HG02642 (cell line): ENCODE measurements around the gene SH3GL1.

Experiments
- ATAC-seq: cut with Tn5 transposase; IDR thresholded peaks from one replicate; pipeline ENCODE4 v1.9.1; 2021; ENCODE audit warnings: mild to moderate bottlenecking; ENCODE audit not compliant: unreplicated experiment, poor library complexity

The SH3GL1 gene

GRCh38 chr19:4400135-4400936 lies at the start of gene SH3GL1:
Gene SH3GL1, minus strand, starts transcription at chr19:4400547. Its CDS starts 179 bp downstream, at chr19:4400368.
- peak; percentile 64 for ATAC-seq

DNA sequence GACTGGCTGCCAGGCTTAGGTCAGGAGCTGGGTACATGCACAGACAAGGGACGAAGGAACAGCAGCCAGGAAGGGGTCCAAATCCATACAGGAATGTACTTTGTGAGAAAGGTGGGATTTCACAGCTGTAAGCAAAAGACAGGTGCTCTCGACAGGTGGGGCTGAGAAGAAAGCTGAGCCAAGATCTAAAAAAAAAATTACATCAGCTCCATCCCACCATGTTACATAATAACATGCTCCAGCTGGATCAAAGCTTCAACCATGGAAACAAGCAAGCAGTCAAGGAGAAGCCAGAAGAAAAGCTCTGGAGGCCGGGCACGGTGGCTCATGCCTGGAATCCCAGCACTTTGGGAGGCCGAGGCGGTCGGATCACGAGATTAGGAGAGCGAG lies 49.3 kb upstream of the SH3GL1 start:
- ATAC-seq = no peak

DNA sequence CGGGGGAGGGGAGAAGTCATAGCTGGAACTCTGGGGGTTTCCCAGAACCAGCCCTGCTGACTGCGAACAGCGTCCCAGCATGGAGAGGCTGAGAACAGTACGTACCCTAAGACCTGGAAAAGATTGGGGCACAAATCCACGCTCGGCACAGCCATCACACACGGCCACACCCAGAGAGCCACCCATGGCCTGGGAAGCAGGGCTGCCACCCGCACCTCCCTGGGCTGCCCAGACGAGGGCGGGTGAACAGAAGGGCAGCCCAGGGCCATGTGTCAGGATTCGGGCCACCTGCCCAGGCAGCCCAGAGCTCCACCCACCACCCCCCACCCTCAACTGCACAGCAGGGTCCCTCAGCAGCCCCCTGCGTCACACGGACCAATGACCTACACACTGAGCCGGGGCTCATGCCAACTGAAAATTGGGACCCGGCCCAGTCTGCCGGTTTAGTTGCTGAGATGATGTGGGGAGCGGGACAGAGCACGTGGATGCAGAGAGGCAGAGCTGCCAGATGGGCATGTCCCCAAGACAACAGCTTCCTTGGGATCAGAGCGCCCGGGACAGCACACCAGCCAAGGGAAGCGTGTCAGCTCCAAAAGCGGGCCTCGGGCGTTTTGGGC lies 48.8 kb upstream of the SH3GL1 start:
- ATAC-seq = no peak

- no peak for ATAC-seq
Observed at GRCh38 chr19:4448147-4448985, 48.0 kb upstream of the SH3GL1 start.

DNA sequence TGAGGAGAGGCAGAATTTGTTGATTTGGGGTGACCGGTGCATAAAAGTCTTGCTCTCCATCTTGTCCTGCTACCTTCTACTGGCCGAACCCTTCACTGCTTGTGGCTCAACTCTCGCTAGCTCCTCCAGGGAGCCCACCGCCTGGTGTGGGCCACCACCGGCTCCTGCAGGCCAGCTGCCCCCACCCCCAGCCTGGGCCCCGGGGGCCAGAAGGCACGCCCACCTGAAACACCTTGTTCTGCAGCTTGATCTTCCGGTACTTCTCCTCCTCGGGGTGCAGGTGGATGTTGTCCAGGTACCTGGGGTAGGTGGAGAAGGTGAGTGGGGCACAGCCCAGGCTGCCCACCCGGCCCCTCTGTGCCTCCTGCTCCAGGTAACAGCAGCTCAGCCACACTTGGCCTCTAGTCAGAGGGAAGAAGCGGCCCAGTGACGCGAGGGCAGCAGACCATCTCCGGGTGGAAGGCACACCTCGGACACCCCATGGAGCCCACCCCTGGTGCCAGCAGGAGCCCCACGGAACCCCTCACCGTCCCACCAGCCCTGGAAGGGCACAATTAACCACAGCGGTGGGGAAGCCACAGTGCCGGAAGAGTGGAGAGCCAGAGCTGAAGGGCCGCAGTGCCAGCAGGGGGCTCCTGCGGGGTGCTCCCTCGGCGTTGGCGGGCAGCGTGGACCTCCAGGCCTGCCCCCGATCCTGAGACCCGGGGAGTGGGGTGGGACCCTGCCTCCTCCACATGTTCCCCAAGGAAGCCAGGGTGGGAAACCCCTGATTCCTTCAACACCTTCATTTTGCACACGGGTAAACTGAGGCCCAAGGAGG lies 47.2 kb upstream of the SH3GL1 start:
- no peak for ATAC-seq

- no peak for ATAC-seq
Observed at GRCh38 chr19:4446704-4447200, 46.4 kb upstream of the SH3GL1 start.

- ATAC-seq = no peak
Observed at GRCh38 chr19:4445963-4446703, 45.8 kb upstream of the SH3GL1 start.

DNA sequence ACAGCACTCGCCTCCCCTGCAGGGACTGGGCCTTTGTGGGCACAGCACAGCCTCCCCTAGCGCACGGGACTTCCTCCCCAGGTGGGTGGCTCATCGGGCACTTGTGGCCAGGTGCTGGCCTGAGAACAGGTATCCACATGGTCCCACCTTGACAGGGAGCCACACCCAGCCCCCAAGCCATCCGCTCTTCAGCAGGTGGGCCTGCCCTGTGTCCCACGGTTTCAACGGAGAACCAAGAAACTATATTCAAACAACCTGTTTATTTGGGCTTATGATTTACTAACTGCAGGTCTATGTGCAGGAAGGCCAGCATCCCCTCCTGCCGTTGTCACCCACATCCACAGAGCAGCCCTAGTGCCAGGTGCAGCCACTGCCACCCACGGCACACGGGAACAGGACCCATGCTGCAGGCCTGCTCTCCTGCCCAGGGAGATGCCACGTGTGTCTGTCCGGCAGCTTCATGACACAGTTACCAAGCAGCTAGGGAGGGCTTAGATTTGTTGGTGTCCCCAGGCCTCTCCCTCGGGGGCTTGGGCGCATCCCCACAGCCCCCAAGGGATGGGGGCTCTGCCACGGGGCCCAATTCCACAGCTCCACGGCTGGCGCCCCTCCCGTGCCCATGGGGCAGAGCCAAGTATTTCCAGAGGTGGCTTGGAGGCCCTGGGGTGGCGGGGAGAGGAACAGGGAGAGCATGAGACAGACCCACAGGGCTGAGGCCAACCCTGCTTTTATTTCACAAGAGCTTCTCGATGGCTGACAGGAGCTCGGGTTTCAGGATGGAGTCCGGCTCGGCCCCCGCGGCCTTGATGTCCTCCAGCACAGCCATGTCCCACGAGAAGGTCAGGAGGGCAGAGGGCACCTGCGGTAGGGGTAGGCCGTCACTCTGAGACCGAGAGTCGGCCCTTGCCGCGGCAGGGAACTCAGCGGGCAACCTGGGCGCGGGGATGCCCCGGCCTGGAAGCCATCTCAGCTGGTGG lies 44.7 kb upstream of the SH3GL1 start:
- no peak for ATAC-seq

GRCh38 chr19:4443966-4444764 lies 43.8 kb upstream of the SH3GL1 start:
- ATAC-seq = no peak

DNA sequence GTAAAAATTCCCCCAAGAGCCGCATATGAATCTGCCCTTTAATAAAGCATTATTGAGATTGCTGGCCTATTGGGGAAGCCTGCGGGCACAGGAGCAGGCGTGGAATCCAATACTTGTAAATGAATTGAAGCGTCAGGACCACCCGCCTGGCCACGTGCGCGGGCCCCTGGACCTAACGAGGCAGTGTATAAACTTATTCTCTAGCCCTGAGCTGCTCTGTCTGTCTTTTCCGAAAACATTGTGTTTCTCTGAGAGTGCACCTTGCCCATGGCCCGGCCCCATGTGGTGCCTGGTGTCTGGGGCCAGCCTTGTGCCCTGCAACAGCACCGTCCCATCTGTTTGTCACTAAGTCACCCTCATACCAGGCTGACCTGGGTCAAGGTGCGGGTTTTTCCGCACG lies 42.8 kb upstream of the SH3GL1 start:
- ATAC-seq = no peak

DNA sequence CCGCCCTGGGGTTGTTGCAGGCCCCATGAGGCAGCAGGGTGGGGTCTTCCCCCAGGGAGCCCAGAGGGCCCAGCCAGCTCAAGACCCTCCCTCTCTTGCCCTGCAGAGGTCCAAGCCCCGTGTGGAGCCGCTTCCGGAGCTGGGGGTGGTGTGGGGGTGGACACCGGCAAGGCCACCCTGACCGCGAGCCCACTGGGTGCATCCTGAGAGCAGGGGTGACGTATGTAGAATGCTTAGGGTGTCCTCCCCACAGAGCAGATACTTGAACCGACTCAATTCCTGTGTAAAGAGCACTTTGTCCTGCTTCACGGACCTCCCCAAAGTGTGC lies 42.4 kb upstream of the SH3GL1 start:
- no peak for ATAC-seq

DNA sequence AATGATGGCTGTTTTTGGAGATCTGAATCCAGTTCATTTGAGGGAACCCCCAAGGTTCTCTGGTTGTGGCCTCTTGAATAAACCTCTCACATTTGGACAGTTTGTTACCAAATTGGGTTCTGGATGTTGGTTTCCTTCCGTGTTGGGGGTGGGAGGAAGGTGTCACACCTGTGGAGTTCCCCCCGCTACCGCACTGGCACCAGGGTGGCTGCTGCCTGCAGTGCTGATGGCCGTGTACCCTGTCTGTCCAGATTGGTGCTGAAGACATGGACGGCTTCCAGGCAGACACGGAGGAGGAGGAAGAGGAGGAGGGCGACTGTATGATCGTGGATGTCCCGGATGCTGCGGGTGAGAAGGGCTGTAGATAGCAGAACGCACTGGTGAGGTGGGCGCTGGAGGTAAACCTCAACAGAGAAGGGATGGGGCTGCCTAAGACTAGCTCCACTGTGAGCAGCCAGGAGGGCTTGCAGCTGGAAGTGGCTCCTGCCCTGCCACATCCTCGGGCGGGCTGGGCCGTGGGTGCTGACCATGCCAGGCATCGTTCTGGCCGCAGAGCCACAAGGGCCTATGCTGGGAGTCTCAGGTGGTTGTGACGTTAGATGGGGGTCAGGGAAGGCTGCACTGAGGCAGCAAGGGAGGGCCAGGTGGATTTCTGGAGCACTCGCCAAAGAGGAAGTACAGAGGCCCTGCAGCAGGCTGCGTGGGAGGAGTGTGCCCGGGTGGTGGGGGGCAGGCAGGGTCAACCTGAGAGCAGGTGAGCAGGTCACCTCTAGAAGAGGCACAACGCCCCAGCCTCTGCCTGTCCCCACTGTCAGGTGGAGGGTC lies 41.9 kb upstream of the SH3GL1 start:
- ATAC-seq = no peak

GRCh38 chr19:4439243-4439642 lies 38.9 kb upstream of the SH3GL1 start:
- no peak for ATAC-seq

GRCh38 chr19:4437103-4437502 lies 36.8 kb upstream of the SH3GL1 start:
- no peak for ATAC-seq

GRCh38 chr19:4436231-4436630 lies 35.9 kb upstream of the SH3GL1 start:
- no peak for ATAC-seq

DNA sequence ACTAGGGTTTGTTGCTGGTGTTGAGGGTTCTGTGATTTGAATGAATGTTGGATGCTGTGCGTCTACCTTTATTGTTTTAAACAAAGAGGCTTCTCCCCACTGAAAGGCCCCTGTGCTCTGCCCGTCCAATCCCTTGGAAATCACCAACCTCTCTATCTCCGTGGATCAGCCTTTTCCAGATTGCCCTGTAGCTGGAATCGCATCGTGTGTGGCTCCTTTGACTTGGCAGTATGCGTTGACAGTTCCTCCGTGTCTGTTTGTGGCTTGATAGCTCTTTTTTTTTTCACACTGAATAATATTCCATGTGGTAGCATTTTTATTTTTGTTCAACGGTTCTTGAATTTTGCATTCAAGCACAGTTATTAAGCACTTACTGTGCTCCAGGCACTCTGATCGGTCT lies 34.0 kb upstream of the SH3GL1 start:
- no peak for ATAC-seq
